Measurements from ENCODE around the gene U2AF2.

U2AF2 gene

DNA sequence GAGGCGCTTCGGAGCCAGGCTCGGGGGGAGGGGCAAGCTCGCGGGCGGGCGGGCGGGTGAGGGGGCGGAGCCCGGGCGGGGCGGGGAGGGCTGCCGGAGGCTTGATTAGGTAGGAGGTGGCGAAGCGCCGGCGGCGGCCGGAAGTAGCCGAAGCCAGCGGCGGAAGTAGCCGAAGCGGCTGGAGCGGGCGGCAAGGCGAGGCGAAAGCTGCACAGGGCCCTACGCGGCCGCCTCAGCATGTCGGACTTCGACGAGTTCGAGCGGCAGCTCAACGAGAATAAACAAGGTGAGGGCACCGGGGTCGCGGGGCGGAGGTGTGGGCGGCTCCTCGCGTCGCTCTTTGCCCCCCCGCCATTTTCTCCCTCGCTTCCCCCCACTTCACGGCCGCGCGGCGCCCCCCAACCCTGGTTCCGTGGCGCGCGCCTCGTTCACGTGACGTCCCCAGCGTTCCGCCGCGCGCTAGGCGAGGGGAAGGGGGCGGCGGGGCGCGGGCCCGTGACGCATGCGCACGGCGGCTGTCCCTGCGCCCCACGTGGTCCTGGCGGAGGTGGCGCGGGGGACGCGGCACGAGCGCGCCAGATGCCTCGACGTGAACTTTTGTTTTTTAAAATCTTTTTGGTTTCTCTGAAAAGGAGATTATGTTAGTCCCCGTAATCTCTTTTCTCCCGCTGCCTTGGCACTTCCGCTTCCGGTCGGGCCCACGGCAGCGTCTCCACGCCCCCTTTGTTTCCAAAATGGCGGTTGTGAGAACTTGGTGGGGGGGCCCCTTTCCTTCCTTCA is at the start of gene U2AF2:
TSS of gene U2AF2 (plus strand) at position 168 of the 780 bp plus-strand sequence. CDS start at position 238, 70 bp downstream.
- DNase-seq (ENCODE audit: low spot score) = peak; percentile 95
- ChIA-PET POLR2A (ENCODE audit: low non-redundant PET) (interaction anchor here (0.9 kb wide), 2 partner anchors 12 to 18 kb away, joined by 3 read pairs; no protein-coding TSS in a partner anchor), CTCF (interaction anchor here (0.6 to 0.7 kb wide), 2 partner anchors 15 to 30 kb away, joined by 4 to 5 read pairs; no protein-coding TSS in a partner anchor)
- TF ChIP-seq, protein P1, sequence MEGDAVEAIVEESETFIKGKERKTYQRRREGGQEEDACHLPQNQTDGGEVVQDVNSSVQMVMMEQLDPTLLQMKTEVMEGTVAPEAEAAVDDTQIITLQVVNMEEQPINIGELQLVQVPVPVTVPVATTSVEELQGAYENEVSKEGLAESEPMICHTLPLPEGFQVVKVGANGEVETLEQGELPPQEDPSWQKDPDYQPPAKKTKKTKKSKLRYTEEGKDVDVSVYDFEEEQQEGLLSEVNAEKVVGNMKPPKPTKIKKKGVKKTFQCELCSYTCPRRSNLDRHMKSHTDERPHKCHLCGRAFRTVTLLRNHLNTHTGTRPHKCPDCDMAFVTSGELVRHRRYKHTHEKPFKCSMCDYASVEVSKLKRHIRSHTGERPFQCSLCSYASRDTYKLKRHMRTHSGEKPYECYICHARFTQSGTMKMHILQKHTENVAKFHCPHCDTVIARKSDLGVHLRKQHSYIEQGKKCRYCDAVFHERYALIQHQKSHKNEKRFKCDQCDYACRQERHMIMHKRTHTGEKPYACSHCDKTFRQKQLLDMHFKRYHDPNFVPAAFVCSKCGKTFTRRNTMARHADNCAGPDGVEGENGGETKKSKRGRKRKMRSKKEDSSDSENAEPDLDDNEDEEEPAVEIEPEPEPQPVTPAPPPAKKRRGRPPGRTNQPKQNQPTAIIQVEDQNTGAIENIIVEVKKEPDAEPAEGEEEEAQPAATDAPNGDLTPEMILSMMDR (conservative IDR thresholded peaks at IDR 0.05; ENCODE audit: low read depth) = no peak
- peak within 1 kb of the TSS; percentile 98 for H3K27ac ChIP-seq

DNA sequence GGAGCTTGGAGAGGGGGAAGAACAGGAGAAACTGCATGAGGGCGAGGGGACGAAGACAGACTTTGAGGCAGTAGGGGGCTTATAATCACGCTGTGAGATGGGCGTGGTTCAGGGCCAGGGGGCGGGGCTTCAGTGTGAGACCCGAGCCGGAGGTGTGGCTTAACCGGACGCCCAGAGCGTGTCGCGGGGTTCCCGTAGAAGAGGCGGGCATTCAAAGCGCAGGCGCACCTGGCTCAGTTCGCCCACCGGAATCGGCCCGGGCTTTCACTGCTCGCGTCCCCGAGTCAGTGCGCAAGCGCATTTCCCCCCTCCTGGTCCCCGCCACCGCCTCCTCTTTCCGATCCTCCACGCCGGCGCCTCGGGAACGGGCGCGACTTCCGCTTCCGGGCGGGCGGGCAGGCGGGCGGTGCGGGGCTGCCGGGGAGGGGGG is 49.6 kb upstream of the U2AF2 start:
- POLR2A ChIA-PET (ENCODE audit: low non-redundant PET) = interaction anchor here (0.5 to 1.0 kb wide), 3 partner anchors 20 to 307 kb away, joined by 3 to 4 read pairs (median 3); partner anchors contain the start of gene ZNF784
- peak; percentile 93 for DNase-seq (ENCODE audit: low spot score)
- TF ChIP-seq, protein P1 (conservative IDR thresholded peaks at IDR 0.05; ENCODE audit: low read depth) = no peak
- CTCF ChIA-PET = interaction anchor here (0.6 to 1.5 kb wide), 4 partner anchors 22 to 85 kb away, joined by 3 to 4 read pairs (median 4); no protein-coding TSS in a partner anchor
- peak overlapping the region; percentile 98 for H3K27ac ChIP-seq

DNA sequence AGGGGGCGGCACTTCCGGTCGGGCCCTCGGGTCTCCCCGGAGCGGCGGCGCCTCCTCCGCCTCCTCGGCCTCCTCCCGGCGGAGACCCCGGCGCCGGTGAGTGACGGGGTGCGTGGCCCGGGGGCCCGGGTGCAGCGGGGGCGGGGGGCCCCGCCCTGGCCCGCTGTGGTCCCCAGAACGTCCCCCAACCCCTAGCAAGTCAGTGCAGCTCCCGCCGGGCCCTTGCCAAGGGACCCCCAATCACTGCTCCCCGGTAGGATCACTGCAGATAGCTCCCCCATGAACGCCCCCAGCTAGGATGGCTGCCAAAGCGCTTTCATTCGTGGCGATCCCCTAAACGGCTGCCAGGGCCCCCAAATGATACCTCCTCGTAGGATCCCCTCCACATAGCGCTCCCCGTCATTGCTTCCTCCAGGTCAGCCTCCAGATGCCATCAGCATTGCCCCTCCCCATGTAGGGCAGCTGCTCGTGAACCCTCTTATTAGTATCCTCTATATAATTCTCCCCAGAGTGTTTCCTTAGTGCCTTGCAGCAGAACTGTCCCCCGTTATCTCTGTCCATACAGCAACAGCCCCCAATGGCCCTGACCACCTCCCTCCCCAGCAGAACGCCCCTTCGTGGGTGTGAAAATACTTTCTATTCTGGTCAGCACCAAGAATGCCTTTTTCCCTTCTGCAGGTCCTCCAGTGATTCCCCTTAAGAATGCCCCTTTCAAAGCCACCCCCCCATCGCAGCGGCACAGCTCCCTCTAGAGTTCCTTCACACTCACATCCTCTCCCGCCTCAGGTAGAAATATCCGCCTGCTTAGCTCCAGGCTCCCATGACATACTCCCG is 49.0 kb upstream of the U2AF2 start, which contains the start of gene ZNF865:
TSS of gene ZNF865 (plus strand) at position 11 of the 834 bp plus-strand sequence. CDS start 7,972 bp downstream, outside the sequence.
- H3K27ac ChIP-seq = peak within 1 kb of the TSS; percentile 98
- CTCF ChIA-PET = interaction anchor here (0.5 to 1.5 kb wide), 18 partner anchors 11 to 1251 kb away, joined by 3 to 5 read pairs (median 3); partner anchors contain the start of gene ZNF784
- DNase-seq (ENCODE audit: low spot score) = peak; percentile 68
- POLR2A ChIA-PET (ENCODE audit: low non-redundant PET) = interaction anchor here (0.6 to 1.0 kb wide), 3 partner anchors 19 to 254 kb away, joined by 3 to 10 read pairs (median 3); partner anchors contain the start of gene ZNF784
- TF ChIP-seq, protein P1 (conservative IDR thresholded peaks at IDR 0.05; ENCODE audit: low read depth) = peak; percentile 86

DNA sequence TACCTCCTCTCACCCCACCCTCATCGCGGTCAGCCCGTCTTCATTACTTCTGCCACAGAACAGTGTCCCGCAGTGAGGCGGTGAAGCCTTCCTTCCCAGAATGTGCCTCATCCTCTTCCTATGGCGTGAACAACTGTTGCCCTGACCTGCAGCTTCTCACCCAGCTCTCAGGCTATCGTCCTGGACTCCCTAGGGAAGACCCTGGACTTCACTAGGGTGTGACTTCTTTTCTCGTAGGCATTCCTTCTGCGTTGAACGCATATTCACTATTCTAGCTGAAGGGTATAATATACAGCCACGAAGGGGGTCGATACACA is 48.4 kb upstream of the U2AF2 start:
- ChIA-PET CTCF (interaction anchor here (0.5 to 1.5 kb wide), 16 partner anchors 11 to 1252 kb away, joined by 3 to 5 read pairs (median 3); partner anchors contain the start of gene ZNF784), POLR2A (ENCODE audit: low non-redundant PET) (interaction anchor here (0.6 kb wide), 1 partner anchor 33 kb away, joined by 10 read pairs; no protein-coding TSS in a partner anchor)
- DNase-seq (ENCODE audit: low spot score) = no peak
- TF ChIP-seq, protein P1 (conservative IDR thresholded peaks at IDR 0.05; ENCODE audit: low read depth) = no peak
- H3K27ac ChIP-seq = peak overlapping the region; percentile 98

DNA sequence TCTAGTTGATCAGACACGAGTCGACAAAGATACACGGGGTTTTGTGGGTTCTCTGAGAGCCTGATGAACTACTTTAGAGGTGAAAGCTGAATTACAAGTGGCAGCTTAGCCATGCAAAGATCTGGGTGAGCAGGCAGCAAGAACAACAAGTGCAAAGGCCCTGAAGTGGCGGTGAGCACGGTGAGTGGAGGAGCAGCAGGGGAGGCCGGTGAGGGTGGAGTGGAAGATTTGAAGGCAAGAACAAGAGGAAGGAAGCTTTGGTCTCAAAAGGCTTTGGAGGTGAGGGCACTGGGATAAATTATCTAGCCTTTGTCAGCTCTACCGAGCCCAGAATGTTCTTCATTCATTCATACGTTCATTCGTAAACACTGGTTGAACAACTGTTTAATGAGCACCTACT is 48.0 kb upstream of the U2AF2 start:
- peak overlapping the region; percentile 98 for H3K27ac ChIP-seq
- POLR2A ChIA-PET (ENCODE audit: low non-redundant PET) = interaction anchor here (0.6 kb wide), 1 partner anchor 32 kb away, joined by 10 read pairs; no protein-coding TSS in a partner anchor
- DNase-seq (ENCODE audit: low spot score) = no peak
- TF ChIP-seq, protein P1 (conservative IDR thresholded peaks at IDR 0.05; ENCODE audit: low read depth) = no peak
- CTCF ChIA-PET = interaction anchor here (0.6 to 1.5 kb wide), 15 partner anchors 10 to 1252 kb away, joined by 3 to 5 read pairs (median 3); no protein-coding TSS in a partner anchor

Data from RWPE1 (cell line).